Heart left ventricle (tissue), 16 donors: ENCODE results near the gene RBMXL3. TPM values are rescaled to one million over a fixed set of nuclear protein-coding genes. Genes with fewer than 3 reads are reported as not detected.

Experiments used
- ATAC-seq, 4 donors: fragments of 200-7000 bp; cut with Tn5 transposase; one replicate each; pipeline ENCODE4 v1.9.1; 2020 to 2022; ENCODE audit warnings: moderate library complexity in 4 of 4, mild to moderate bottlenecking in 3 of 4, moderate number of reproducible peaks in 1 of 4
- DNase-seq, 5 donors: peaks; one replicate each; pipeline ENCODE4 v3.0.0-alpha.2; 2020
- H3K27ac ChIP-seq, 12 donors: fragments of 200-600 bp; sonication (generic) in 4 of 12; one replicate each; pipeline versions ENCODE4 v1.5.0 to v1.8.0; 2016 to 2022; ENCODE audit warnings: mild to moderate bottlenecking in 2 of 12
- H3K27me3 ChIP-seq, 9 donors: fragments of 200-600 bp; sonication (generic) in 2 of 9; one replicate each; pipeline versions ENCODE4 v1.5.1 to v1.8.0; 2016 to 2022; ENCODE audit warnings: mild to moderate bottlenecking in 3 of 9
- H3K36me3 ChIP-seq, 9 donors: fragments of 200-600 bp; sonication (generic) in 2 of 9; one replicate each; pipeline versions ENCODE4 v1.5.0 to v1.8.0; 2018 to 2022; ENCODE audit warnings: mild to moderate bottlenecking in 2 of 9
- H3K4me1 ChIP-seq, 12 donors: fragments of 200-600 bp; sonication (generic) in 4 of 12; one replicate each; pipeline versions ENCODE4 v1.5.0 to v1.8.0; 2016 to 2022; ENCODE audit warnings: mild to moderate bottlenecking in 3 of 12
- H3K4me3 ChIP-seq, 12 donors: fragments of 200-600 bp; sonication (generic) in 4 of 12; one replicate each; pipeline versions ENCODE4 v1.5.0 to v1.8.0; 2017 to 2022; ENCODE audit warnings: mild to moderate bottlenecking in 9 of 12, moderate library complexity in 4 of 12
- H3K9me3 ChIP-seq, 12 donors: fragments of 200-600 bp; sonication (generic) in 4 of 12; one replicate each; pipeline versions ENCODE4 v1.5.0 to v1.8.0; 2016 to 2022; ENCODE audit warnings: mild to moderate bottlenecking in 1 of 12
- POLR2A ChIP-seq, 2 donors: fragments of 450-650 bp; IDR thresholded peaks; one replicate each; pipeline ENCODE4 v1.6.1; 2017; ENCODE audit warnings: antibody characterized with exemption in 2 of 2, mild to moderate bottlenecking in 2 of 2, moderate library complexity in 2 of 2
- WGBS, 4 donors: extraction: QIAGEN DNeasy Blood & Tissue Kit in 2 of 4; methylation state at CpG; one replicate each; pipeline versions ENCODE4 v1.1.5 to v1.1.7; 2013 to 2018; 5-methylcytosine and 5-hydroxymethylcytosine counted together
- intact Hi-C, 10 donors: fragments of 100-400 bp; cut with DNase I; formaldehyde crosslinking; loops; one replicate each; pipeline versions ENCODE4 v1.11.1 to v1.14.2; 2022
- long read RNA-seq, 3 donors: library from polyadenylated mRNA; unstranded; transcript quantifications; one replicate each; pipeline ENCODE4 v2.0.0, GENCODE V29; 2020 to 2021
- polyA plus RNA-seq, 2 donors: library from polyadenylated mRNA; stranded (reverse); fragments of 200-250 nt; gene quantifications; one replicate each; pipeline ENCODE4 v1.2.3, GENCODE V29; 2013
- total RNA-seq, 9 donors: library from RNA; depleted of rRNA in 2 of 9; stranded (reverse); fragments of >200 nt in 2 of 9; fragmentation: NEBNext Ultra II Directional in 3 of 9; extraction: Animal tissue kit (Norgen Biotek cat#: 25700) in 3 of 9; gene quantifications; one replicate each; pipeline versions ENCODE4 v1.1.0 to v1.2.4, GENCODE V29; 2016 to 2023
- TF ChIP-seq, protein P1 (sequence below), 12 donors: fragments of 200-600 bp; sonication (generic) in 4 of 12; IDR thresholded peaks; one replicate each; pipeline versions ENCODE4 v1.5.0 to v1.8.0; 2018 to 2022; ENCODE audit warnings: antibody characterized with exemption in 12 of 12, mild to moderate bottlenecking in 5 of 12
- donor health status: ischemic (EF 13 %, LVEDD 7.1; RV severe dilation, severe dysfunction).
- donor health status: healthy with polysubstance abuse.
- donor health status: DM: no; HTN: yes; CAD: no.
- donor health status: DM: no; HTN: no; CAD: no.
- donor health status: ischemic (EF 25% LVEDD 6.9; RV normal size, moderate dysfunction).
- donor health status: ischemic (EF 25% LVEDD 5.7; RV mildly dilated, moderate dysfunction).
- donor health status: healthy.
- donor health status: DM: yes; HTN: yes; CAD: no.
- donor health status: ischemic (EF 35%, LVEDD 5.7; RV mildly dilated, moderate dysfunction).
- donor health status: nonischemic (EF 11% LVEDD 7.7; RV severe dilation, severe dysfunction).
- donor health status: DM: yes; HTN: yes; CAD: no.
- donor health status: PGD.
- donor health status: ischemic (EF 29% LVEDD 5.4; RV normal size, mild dysfunction).
- donor health status: nonischemic (EF 23%, LVEDD 6.1; RV moderate dilation, normal function).

Gene RBMXL3
- not detected for total RNA-seq
- not detected for polyA plus RNA-seq
- long read RNA-seq, donor 1, result 0 reads
- long read RNA-seq, donor 2, result 0 reads
- long read RNA-seq, donor 3, result 0 reads

DNA sequence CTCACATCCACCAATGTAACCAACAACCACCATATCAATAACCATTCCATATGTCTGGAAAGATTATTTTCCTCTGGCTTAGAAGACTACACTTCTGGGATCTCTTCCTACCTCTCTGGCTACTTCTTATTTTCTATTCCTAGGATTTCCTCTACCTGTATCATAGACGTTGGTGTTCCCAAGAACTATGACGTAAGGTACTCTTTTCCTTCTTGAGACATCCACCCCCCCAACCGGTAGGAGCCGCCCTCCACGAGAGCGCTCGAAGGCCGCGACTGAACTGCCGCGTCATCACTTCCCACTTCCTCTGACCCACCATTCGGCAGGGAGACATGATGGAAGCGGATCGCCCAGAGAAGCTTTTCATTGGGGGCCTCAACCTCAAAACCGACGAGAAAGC, at the start of gene RBMXL3:
RBMXL3 (plus strand) TSS at position 301 of the 400 bp plus-strand sequence; CDS start at position 333, 32 bp downstream.
- 92 to 98% (median 96%) methylated on average over 16 of the region's 16 CpGs for WGBS, 4 donors

DNA sequence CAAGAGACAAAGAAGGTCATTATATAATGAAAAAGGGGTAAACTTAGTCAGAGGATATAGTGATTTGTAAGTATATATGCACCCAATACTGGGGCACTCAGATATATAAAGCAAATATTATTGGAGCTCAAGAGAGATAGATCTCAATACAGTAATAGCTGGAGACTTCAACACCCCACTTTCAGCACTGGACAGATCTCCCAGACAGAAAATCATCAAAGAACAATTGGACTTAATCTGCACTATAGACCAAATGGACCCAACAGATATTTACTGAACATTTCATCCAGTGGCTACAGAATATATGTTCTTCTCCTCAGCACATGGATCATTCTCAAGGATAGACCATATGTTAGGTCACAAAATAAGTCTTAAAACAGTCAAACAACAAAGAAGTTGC, 47.2 kb upstream of the RBMXL3 start:
- Histone ChIP-seq H3K27me3 (peaks cover 0 to 4% (median 0%) of the 10 kb centered on the region in 9 donors), H3K4me1 (no peaks in the 10 kb centered on the region), H3K27ac (no peak overlapping the region), H3K9me3 (peaks cover 0 to 11% (median 0%) of the 10 kb centered on the region in 12 donors), H3K36me3 (peaks cover 0 to 4% (median 0%) of the 10 kb centered on the region in 9 donors), H3K4me3 (no peak overlapping the region)
- ATAC-seq, result no peak
- intact Hi-C loops, result loop anchor here in 6 of 10 donors (10.0 kb wide), 2 partner anchors 517 to 527 kb away; no protein-coding TSS in a partner anchor
- TF ChIP-seq POLR2A (IDR thresholded peaks at IDR 0.05), result no peak
- TF ChIP-seq, protein P1, sequence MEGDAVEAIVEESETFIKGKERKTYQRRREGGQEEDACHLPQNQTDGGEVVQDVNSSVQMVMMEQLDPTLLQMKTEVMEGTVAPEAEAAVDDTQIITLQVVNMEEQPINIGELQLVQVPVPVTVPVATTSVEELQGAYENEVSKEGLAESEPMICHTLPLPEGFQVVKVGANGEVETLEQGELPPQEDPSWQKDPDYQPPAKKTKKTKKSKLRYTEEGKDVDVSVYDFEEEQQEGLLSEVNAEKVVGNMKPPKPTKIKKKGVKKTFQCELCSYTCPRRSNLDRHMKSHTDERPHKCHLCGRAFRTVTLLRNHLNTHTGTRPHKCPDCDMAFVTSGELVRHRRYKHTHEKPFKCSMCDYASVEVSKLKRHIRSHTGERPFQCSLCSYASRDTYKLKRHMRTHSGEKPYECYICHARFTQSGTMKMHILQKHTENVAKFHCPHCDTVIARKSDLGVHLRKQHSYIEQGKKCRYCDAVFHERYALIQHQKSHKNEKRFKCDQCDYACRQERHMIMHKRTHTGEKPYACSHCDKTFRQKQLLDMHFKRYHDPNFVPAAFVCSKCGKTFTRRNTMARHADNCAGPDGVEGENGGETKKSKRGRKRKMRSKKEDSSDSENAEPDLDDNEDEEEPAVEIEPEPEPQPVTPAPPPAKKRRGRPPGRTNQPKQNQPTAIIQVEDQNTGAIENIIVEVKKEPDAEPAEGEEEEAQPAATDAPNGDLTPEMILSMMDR (IDR thresholded peaks at IDR 0.05), result no peak
- DNase-seq, result no peak

More for the DNA sequence above, at the start of gene RBMXL3:
- intact Hi-C loops, result no loop called here
- H3K4me1 ChIP-seq, result no peaks in the 10 kb centered on the region
- H3K4me3 ChIP-seq, result no peak within 1 kb of the TSS
- no peaks in the 10 kb centered on the region for H3K27me3 ChIP-seq
- H3K27ac ChIP-seq, result no peak within 1 kb of the TSS
- TF ChIP-seq POLR2A (IDR thresholded peaks at IDR 0.05), result no peak
- TF ChIP-seq, protein P1 (IDR thresholded peaks at IDR 0.05), result no peak
- H3K36me3 ChIP-seq, result no peaks in the 10 kb centered on the region
- H3K9me3 ChIP-seq, result peaks cover 0 to 9% (median 0%) of the 10 kb centered on the region in 12 donors
- ATAC-seq, result no peak
- DNase-seq, result no peak

DNA sequence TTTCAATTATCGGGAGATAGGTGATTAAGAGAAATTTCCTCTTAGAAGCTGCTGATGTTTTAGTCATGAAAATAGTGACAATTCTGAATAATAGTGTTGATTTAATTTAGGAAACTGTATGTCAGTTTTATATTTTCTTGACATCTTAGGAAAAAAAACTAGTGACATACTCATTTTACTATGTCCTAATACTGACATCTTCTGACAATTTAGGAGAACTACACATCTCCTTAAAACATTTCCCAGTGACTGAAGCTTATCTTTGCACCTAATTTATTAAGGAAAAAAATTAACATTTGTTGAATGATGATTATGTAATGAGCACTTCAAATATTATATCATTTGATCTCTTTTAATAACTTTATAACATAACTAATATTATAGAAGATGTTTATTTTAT, 42.0 kb upstream of the RBMXL3 start:
- Histone ChIP-seq H3K9me3 (no peaks in the 10 kb centered on the region), H3K27me3 (peaks cover 0 to 8% (median 0%) of the 10 kb centered on the region in 9 donors), H3K4me3 (no peak overlapping the region), H3K36me3 (peaks cover 0 to 4% (median 0%) of the 10 kb centered on the region in 9 donors), H3K4me1 (no peaks in the 10 kb centered on the region), H3K27ac (no peak overlapping the region)
- ATAC-seq (no peak), DNase-seq (no peak)
- 80 to 92% (median 87%) methylated on average over 1 of the region's 1 CpG for WGBS, 4 donors
- no peak for TF ChIP-seq POLR2A (IDR thresholded peaks at IDR 0.05)
- TF ChIP-seq, protein P1 (IDR thresholded peaks at IDR 0.05), result peak in 11 of 12 donors; percentile 35 to 63 (median 54)
- intact Hi-C loops, result loop anchor here in 9 of 10 donors (5.0 to 10.0 kb wide), 3 partner anchors 522 to 535 kb away; no protein-coding TSS in a partner anchor

DNA sequence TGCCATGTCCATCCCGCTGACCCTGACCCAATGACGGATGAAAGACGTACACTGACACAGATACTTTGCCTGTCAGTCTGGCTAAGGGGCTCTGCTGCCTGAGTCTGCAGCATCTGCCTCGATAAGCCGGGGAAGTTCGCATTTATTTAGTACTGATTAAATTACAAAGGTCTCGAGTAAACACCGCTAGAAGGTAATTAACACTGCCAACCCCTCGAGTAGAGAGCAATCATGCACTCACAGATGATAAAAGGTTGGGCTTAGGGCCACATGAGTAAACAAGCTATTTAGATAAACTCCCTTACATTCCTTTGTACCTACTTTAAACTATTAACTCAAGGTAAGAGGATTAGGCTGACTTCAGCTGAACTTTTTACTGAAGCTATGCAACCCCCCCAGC, 16.0 kb upstream of the RBMXL3 start:
- Histone ChIP-seq H3K36me3 (no peaks in the 10 kb centered on the region), H3K27ac (no peak overlapping the region), H3K27me3 (peaks cover 0 to 6% (median 0%) of the 10 kb centered on the region in 9 donors), H3K4me1 (no peaks in the 10 kb centered on the region), H3K4me3 (no peak overlapping the region), H3K9me3 (no peaks in the 10 kb centered on the region)
- 53 to 66% (median 54%) methylated on average over 9 of the region's 9 CpGs for WGBS, 4 donors
- ATAC-seq (no peak), DNase-seq (no peak)
- intact Hi-C loops, result no loop called here
- TF ChIP-seq, protein P1 (IDR thresholded peaks at IDR 0.05), result no peak
- TF ChIP-seq POLR2A (IDR thresholded peaks at IDR 0.05), result no peak
